ENCODE results near the gene MPP4.
"Not testable (repeated sequence)": the region's sequence is repeated elsewhere in the genome, so short reads cannot be mapped to it uniquely, and the experiment has no call there.

Gene MPP4

GRCh38 chr2:201671205-201671604 lies 27.2 kb downstream of the MPP4 start:
- not testable (repeated sequence) for DNase-seq (ENCODE audit: low read depth)

GRCh38 chr2:201669865-201670264 lies 28.6 kb downstream of the MPP4 start:
- no peak for DNase-seq (ENCODE audit: low read depth)

GRCh38 chr2:201668402-201668910 lies 30.0 kb downstream of the MPP4 start:
- no peak for DNase-seq (ENCODE audit: low read depth)

- DNase-seq (ENCODE audit: low read depth), result no peak
Observed at GRCh38 chr2:201664334-201664733, 34.1 kb downstream of the MPP4 start.

- no peak for DNase-seq (ENCODE audit: low read depth)
Observed at GRCh38 chr2:201661366-201661765, 37.1 kb downstream of the MPP4 start.

- DNase-seq (ENCODE audit: low read depth), result no peak
Observed at GRCh38 chr2:201660293-201660895, 38.0 kb downstream of the MPP4 start.

- no peak for DNase-seq (ENCODE audit: low read depth)
Observed at GRCh38 chr2:201656740-201657139, 41.7 kb downstream of the MPP4 start.

- no peak for DNase-seq (ENCODE audit: low read depth)
Observed at GRCh38 chr2:201656102-201656501, 42.3 kb downstream of the MPP4 start.

- DNase-seq (ENCODE audit: low read depth), result peak; percentile 95
Observed at GRCh38 chr2:201654616-201655384, 43.6 kb downstream of the MPP4 start.

- no peak for DNase-seq (ENCODE audit: low read depth)
Observed at GRCh38 chr2:201653221-201653620, 45.2 kb downstream of the MPP4 start.

- no peak for DNase-seq (ENCODE audit: low read depth)
Observed at GRCh38 chr2:201649442-201649841, 49.0 kb downstream of the MPP4 start.

GRCh38 chr2:201647431-201647830 lies 51.0 kb downstream of the MPP4 start:
- DNase-seq (ENCODE audit: low read depth), result no peak

GRCh38 chr2:201644001-201644400 lies 54.4 kb downstream of the MPP4 start:
- DNase-seq (ENCODE audit: low read depth), result peak; percentile 50

- DNase-seq (ENCODE audit: low read depth), result peak; percentile 60
Observed at GRCh38 chr2:201643216-201643890, 55.1 kb downstream of the MPP4 start, which contains the start of gene TMEM237. Gene TMEM237, minus strand, starts transcription at chr2:201643503. Its CDS starts 103 bp downstream, at chr2:201643400.

GRCh38 chr2:201642579-201643215 lies 55.7 kb downstream of the MPP4 start:
- peak; percentile 80 for DNase-seq (ENCODE audit: low read depth)

- no peak for DNase-seq (ENCODE audit: low read depth)
Observed at GRCh38 chr2:201642086-201642578, 56.3 kb downstream of the MPP4 start.

- DNase-seq (ENCODE audit: low read depth), result no peak
Observed at GRCh38 chr2:201639205-201639604, 59.2 kb downstream of the MPP4 start.

GRCh38 chr2:201638326-201638725 lies 60.1 kb downstream of the MPP4 start:
- DNase-seq (ENCODE audit: low read depth), result peak; percentile 54

GRCh38 chr2:201633661-201634249 lies 64.7 kb downstream of the MPP4 start:
- DNase-seq (ENCODE audit: low read depth), result peak; percentile 61

GRCh38 chr2:201631041-201631440 lies 67.4 kb downstream of the MPP4 start:
- DNase-seq (ENCODE audit: low read depth), result no peak

GRCh38 chr2:201630577-201630976 lies 67.9 kb downstream of the MPP4 start:
- DNase-seq (ENCODE audit: low read depth), result no peak

GRCh38 chr2:201628545-201628944 lies 69.9 kb downstream of the MPP4 start:
- peak; percentile 62 for DNase-seq (ENCODE audit: low read depth)

All from EH (cell line).